ENCODE results near the gene TBC1D4.

TBC1D4 gene

DNA sequence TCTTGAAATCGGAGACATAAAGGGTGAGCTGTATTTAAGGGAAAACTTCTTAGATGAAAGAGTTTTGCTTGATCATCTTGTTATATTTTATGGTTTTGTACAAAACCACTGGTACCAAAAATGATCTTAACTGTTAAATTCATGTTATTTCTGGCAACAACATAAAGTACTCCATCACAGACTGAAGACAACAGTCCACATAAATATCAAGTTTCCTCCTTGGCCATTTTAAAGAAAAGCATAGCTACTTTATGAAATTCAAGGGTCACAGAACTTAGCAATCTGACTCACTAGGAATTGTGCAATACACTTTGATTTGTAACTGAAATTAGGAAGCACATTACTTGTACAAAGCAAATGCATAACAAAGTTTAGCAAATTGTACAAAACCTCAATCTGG, 66.3 kb downstream of the TBC1D4 start:
- no peak for DNase-seq

GRCh38 chr13:75415171-75415570, 66.8 kb downstream of the TBC1D4 start:
- DNase-seq, result no peak

DNA sequence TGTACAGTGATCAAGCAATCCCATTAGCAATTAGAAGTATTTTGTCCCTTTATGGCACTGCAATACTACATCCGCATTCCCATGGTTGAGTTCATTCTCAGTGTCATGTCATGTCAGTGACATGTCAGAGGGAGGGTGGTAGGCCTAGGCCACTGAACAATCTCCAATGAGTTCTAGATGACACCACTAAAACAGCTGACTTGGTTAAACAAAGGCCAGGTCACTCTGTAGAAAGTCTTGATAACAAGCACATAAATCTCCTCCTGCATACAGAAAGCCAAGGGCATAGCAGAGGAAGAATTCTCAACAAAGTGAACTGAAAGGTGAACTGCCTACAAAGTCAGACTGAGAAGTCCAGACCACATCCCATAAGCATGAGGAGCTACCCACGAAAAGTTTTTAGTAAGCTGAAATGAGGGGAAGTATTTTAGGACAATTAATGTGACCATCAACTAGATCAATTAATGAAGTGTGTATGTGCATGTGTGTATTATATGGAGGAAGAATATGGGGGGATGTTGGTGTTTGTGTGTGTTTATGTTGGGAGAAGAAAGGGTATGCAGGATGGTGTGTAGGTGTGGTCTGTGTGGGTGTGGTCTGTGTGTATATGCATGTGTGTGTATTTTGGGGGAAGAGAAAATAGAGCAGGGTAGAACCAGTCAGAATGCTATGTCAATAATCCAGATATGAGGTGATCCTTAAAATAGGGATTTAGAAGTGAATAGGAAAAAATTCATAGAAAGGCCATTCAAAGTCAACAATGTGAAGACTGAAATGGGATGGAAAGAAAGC, 67.7 kb downstream of the TBC1D4 start:
- no peak for DNase-seq

DNA sequence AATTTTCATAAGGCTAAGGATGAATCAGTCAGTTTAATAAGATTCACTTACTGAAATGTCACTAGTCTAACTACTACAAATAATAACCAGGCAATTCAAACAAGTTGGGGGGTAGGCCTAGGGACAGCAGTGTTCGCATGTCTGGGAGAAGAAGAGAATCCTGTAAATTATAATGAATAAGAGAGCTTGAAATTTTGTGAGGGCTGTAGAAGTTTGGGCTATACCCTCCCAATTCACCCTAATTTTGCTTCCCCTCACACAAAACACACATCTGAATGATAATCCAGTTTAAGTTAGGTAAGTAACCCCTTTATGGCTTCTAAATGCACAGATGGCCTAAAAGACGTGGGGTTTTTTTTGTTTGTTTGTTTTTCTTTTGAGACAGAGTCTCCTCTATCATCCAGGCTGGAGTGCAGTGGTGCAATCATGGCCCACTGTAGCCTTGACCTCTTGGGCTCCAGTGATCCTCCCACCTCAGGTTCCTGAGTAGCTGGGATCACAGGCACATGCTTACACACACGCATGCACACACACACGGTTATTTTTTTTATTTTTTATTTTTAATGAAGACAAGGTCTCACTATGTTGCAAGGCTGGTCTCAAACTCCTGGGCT, 69.9 kb downstream of the TBC1D4 start:
- no peak for DNase-seq

GRCh38 chr13:75410207-75410606, 71.8 kb downstream of the TBC1D4 start:
- DNase-seq, result no peak

- no peak for DNase-seq
Observed at GRCh38 chr13:75407998-75408397, 74.0 kb downstream of the TBC1D4 start.

GRCh38 chr13:75407473-75407872, 74.5 kb downstream of the TBC1D4 start:
- no peak for DNase-seq

DNA sequence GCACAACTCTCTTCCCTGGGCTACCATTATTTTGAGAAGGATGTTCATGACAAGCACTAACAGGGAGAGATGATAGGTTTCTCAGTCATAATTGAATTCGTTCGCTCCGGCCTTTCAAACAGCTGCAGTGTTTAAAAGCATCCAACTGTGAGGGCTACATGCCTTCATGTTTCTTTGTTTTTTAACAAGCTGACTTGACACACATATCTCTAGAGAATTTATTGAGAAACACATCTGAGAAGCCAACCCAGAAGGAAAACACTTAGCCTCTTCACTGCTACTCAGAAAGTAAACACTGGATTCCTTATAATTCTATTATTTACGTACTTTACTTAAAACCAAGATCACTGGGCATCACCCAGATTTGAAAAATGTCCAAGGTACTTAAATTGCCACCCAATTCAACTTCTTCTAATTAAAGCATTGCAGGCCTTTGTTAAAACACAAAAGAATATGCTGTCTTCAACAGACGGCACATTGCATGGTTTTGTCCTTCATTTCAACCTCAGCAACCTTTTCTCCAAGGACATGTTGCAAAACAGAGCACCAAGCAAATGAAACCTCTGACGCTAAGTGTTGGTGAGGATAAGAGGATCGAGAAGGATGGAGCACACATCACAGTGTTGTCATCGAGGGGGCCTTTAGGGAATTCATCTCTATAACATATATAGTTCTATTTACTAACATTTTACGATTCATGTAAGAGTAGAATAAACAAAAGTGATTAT, 75.8 kb downstream of the TBC1D4 start:
- DNase-seq, result no peak

DNA sequence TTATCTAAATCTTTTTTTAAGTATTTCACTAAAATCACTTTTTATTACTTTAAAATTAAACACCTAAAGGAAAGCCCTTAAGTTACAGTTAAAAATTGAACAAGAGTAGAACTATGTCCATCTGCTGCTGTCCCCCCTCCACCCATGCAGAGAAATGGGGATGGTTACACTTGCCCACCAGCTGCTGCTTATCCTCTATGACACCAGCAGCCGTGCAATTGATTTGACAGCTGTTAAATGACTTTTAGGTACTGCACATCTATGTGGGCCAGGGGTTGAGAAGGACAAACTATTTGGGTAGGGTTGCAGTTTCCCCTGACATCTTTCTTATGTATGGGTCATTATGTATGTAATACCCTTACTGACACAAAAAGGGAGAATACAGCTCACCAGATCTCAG, 77.2 kb downstream of the TBC1D4 start:
- DNase-seq, result no peak

GRCh38 chr13:75402787-75403186, 79.2 kb downstream of the TBC1D4 start:
- DNase-seq, result no peak

GRCh38 chr13:75400775-75401174, 81.2 kb downstream of the TBC1D4 start:
- no peak for DNase-seq

DNA sequence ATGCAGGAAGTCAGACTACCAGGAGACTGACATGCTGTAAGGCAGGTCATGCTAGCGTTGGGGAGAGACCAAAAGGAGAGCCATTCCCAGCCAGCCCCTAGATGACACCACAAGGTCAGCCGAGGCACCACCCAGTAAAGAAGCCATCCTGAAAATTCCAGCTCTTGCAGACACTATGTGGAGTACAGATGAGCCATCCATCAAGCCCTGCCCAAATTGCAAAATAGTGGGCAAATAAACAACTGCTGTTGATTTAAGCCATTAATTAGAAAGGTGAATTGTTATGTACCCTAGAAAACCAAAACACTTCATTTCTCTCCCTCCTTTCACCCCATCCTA, 82.1 kb downstream of the TBC1D4 start:
- no peak for DNase-seq

DNA sequence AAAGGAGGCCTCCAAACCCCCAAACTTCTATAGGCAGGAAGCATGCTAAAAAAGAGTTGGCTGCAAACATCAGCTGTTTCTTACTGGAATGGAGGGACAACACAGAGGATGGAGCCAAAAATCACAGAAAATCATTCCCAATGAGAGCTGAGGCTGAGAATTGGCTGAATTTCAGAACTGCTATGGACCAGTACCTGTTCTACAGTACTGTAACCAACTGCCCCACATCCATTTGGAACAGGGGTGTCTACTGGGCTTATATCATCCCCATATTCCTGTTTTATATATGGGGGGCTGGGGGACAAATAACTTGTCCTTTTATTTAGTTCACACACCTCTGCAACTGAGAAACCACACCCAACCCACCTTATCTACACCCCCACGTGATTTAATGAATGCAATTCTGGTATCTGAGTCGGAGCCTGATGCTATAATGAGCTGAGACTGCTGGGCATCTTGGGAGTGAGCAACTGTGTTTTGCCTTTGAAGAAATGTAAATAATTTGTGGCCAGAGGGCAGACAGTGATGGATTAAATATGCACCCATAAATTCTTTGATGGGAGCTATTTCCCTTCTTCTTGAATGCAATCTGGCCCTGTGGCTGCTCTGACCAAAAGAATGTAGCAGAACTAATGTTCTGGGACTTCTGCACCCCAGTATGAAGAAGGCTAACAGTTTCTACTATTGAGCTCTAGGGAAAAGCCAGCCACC, 82.6 kb downstream of the TBC1D4 start:
- no peak for DNase-seq

DNA sequence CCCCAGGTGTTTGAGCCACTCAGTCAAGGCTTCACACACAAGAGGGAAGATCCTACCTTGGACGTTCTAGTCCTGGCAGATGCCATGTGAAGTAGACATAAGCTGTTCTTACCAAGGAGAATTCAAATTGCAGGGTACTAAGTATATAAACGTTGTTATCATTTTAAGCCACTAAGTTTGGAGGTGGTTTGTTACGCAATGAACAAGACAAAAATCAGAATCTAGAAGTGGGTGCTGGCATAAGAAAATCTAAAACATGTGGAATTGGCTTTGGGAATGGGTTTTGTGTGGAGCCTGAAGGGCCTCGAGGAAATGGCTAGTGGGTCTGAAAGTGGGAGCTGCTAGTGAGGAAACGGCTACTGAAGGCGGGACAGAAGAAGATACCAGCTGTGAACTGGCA, 83.9 kb downstream of the TBC1D4 start:
- no peak for DNase-seq

GRCh38 chr13:75395901-75396300, 86.1 kb downstream of the TBC1D4 start:
- no peak for DNase-seq

DNA sequence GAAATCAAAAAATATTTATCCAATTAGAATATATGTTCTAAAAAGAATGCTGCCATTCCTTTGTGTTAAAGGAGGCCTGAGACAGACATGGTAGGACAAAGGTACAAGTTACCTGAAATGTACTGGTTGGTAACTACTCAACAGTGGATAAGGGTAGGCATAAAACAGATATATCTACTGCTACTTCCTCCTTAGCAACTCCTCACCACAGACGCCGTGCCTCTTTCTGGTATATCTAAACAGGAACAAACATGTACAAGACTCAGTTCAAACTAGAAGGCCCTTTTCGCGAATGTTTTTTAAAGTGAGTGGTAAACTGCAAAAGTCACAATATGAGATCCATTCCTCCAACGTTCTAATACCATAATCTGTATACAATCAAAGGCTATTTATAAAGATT, 86.9 kb downstream of the TBC1D4 start:
- no peak for DNase-seq

DNA sequence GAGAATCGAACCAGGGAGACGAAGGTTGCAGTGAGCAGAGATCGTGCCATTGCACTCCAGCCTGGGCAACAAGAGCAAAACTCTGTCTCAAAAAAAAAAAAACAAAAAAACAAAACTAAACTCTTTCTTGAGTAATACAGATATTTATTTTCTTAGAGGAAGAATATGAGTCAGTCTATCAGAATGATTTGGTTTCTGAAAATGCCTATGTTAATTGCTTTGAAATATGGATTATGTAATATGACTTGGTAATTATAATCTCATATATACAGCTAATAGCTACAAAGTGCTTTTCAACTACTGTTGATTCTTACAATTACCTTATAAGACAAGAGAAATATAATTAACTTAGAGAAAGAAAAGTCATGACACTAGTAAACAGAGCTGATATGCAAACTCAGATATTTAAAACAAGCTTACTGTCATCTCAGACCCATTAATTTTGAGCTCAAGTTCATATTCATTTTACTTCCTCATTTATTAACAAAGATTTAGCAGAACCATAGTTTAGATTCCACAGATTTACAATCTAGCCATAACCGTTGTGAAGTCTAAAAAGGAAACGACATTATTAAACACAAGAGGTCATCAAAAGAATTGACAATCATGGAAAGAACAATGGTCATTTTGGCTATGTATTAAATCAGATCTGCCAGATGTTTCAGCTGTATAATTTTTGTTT, 88.0 kb downstream of the TBC1D4 start:
- no peak for DNase-seq

DNA sequence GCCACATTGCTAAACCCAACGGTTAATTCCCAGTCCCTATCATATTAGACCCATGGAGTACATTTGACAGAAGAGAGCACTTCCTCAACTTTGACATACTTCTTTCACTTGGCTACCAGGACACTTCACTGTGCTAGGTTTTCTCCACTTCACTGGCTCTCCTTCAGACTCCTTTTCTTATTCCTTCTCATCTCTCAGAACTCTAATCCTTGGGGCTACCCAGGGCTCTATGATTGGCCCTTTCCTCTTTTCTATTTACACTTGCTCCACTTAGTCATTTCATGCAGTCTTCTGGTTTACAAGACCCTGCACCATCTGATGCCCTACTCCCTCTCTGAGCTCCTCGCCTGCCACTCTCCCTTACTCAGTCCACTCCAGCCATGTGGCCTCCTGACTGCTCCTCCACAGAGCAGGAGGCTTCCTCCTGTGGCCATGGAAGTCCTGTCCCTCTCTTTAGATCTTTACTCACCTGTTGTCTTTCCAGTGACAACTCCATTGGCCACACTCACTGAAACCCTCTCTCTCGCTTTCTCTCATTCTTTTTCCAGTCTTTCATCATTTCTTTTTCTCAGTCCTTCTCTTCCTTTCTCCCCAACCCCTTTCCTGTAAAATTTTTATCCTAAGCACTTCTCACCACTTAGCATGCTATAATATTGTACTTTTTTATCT, 90.4 kb downstream of the TBC1D4 start:
- no peak for DNase-seq

GRCh38 chr13:75390229-75390628, 91.7 kb downstream of the TBC1D4 start:
- DNase-seq, result no peak

DNA sequence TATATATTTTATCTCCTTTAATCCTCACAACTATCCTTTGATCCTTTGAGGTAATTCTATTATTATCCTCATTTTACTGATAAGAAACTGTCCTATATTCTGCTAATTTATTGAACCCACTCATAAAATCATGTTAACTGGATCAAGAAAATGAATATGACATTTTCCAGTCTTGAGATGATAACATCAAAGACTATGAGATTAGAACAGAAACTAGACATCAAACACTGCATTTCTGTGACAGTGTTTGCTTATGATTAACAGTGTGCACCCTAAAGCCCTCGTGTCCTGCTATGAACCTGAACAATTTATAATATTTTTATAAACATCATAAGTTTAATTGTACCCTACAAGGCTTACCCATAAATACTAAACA, 96.3 kb downstream of the TBC1D4 start:
- no peak for DNase-seq

DNA sequence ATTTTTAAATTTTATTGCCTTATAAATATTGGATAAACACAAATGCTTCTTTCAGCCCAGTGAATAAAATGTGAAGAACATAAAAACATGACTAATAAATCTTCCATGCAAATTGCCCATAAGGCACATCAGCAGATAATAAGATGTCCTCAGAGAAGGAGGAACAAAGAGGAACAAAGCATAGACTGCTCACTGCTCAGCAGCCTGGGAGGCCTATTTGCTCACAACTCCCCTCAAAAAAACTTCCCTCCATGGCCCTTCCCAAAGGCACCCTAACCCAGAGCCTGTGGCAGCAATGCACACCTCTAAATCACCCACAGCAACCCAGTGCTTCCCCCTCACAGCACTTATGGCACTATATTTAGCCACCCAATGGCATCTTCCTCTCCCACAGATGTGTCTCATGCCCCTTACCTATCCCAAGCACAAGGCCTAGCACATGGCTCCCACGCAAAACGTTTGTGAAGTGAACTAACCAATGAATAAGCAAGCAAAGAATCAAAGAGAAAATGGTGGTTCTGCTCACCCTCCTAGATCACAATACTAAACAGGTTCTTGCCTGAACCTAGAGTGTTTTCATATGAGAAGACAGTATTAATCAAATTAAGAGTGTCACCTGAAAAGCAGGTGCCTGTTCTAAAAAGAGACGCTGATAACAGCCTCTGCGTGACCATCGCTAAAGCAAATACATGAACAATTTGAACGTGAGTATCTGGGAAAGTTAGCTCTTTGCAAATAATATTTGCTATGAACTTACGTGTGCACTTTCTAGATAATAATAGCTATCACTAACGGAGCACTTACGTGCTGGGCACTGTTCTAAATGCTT, 96.9 kb downstream of the TBC1D4 start:
- DNase-seq, result no peak
